GM19023 (cell line): Measurements from ENCODE around the gene COPA.

Experiments used
- ATAC-seq: cut with Tn5 transposase; IDR thresholded peaks from one replicate; pipeline ENCODE4 v1.9.1; 2021; ENCODE audit warnings: mild to moderate bottlenecking, moderate library complexity; ENCODE audit not compliant: unreplicated experiment

Gene COPA

GRCh38 chr1:160239582-160240299 is 103.3 kb downstream of the COPA start:
- no peak for ATAC-seq
